Epidermal melanocyte (primary cell): ENCODE results near the gene HEMGN.

Source experiments
- DNase-seq: peaks from one replicate; pipeline ENCODE4 v3.0.0; 2011; ENCODE audit warnings: low spot score; ENCODE audit not compliant: insufficient read length

Gene HEMGN

DNA sequence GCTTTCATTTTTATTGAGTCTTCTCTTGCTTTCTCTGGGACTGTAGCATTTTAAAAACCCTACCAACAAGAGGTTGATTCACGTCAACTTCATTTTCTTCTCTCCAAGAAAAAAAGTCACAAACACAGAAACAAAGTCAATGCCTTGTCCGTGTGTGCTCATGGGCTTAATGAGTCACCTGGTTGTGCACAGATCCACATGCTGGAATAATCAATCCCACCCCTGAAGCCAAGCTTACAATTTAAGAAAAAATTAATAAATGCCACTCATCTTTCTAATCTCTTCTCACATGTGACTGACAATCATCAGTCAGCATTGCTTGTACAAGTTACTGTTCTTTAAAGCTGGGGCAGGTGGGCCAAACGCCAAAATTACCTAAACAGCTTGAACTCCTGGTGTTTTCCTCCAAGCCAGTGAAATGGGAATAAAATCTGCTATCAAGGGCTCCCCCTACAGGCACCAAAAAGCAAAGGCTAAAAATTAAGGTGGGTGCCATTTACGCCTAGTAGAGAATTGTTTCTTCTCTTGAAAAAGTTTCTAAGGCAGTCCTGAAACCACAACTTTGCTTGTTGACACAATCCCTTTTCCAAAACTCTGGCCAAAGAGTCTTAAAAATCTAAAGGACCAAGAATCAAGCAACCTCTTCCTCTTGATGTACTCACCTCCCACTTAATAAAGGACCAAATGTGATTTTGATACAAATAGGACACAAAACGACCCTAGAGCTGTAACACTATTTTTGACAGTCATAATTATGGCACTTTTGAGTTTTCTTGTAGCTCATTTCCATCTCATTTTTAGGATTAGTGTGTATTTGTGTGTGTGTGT, 37.0 kb downstream of the HEMGN start:
- DNase-seq = no peak

DNA sequence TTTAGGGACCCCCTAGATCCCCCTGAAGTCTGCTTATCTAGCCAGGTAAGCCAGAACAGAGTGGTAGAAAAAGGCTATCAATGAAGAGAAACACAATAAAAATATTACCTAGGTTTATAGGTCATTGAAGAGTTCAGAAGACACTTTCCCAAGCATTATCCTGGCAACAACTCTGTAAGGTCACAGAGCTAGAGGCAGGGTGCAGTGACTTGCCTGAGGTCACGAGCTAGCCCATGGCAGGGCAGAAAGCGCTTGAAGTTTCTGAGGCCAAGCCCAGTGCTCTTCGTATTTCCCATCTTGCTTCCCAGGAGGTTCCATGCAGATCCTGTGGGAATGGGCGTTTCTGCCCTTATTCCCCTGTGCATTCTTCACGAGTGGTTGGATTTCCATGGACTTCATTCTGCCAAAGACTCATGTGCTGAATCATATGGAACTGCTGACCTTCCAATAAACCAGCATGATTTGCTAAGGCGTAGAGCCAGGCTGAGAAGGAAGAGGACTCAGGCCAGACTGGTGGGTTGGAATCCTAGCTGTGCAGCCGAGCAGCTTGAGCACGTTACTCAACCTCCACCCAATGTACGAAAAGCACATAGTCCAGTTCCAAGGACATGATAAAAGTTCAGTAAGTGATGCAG, 37.8 kb downstream of the HEMGN start:
- DNase-seq = no peak

GRCh38 chr9:97895695-97896332, 42.2 kb downstream of the HEMGN start:
- no peak for DNase-seq

GRCh38 chr9:97895211-97895610, 42.8 kb downstream of the HEMGN start:
- no peak for DNase-seq

GRCh38 chr9:97892421-97892820, 45.6 kb downstream of the HEMGN start:
- no peak for DNase-seq

- DNase-seq = no peak
These were observed 46.2 kb downstream of the HEMGN start for GRCh38 chr9:97891736-97892135.

- DNase-seq = no peak
These were observed 47.8 kb downstream of the HEMGN start for GRCh38 chr9:97889941-97890887.

- DNase-seq = no peak
These were observed 57.6 kb downstream of the HEMGN start for GRCh38 chr9:97880336-97880735.
